NCI-H2196 (cell line): ENCODE results near the gene LRCOL1.

ENCODE experiments used
- DNase-seq: peaks from one replicate; lab custom pipeline; 2025; ENCODE audit not compliant: unreplicated experiment; lab: John Stamatoyannopoulos, UW

LRCOL1 gene

GRCh38 chr12:132619386-132620112 is 9.2 kb upstream of the LRCOL1 start:
- no peak for DNase-seq

GRCh38 chr12:132619071-132619385 is 8.6 kb upstream of the LRCOL1 start:
- no peak for DNase-seq

- no peak for DNase-seq
These were observed 8.3 kb upstream of the LRCOL1 start, which contains the start of gene P2RX2 for GRCh38 chr12:132618683-132619043. Gene P2RX2, plus strand, starts transcription at chr12:132618776. Its CDS starts 41 bp downstream, at chr12:132618817.

GRCh38 chr12:132617822-132618682 is 7.7 kb upstream of the LRCOL1 start:
- no peak for DNase-seq

GRCh38 chr12:132617135-132617701 is 6.8 kb upstream of the LRCOL1 start:
- DNase-seq = no peak

GRCh38 chr12:132615579-132616038 is 5.2 kb upstream of the LRCOL1 start:
- no peak for DNase-seq

- peak; percentile 84 for DNase-seq
These were observed 4.6 kb upstream of the LRCOL1 start for GRCh38 chr12:132614861-132615578.

- DNase-seq = no peak
These were observed 3.6 kb upstream of the LRCOL1 start for GRCh38 chr12:132614029-132614428.

GRCh38 chr12:132611620-132612019 is 1.2 kb upstream of the LRCOL1 start:
- DNase-seq = no peak

- DNase-seq = no peak
These were observed 652 bp upstream of the LRCOL1 start for GRCh38 chr12:132610866-132611602.

GRCh38 chr12:132608231-132609171 is 1.9 kb downstream of the LRCOL1 start:
- no peak for DNase-seq

GRCh38 chr12:132606927-132607326 is 3.5 kb downstream of the LRCOL1 start:
- no peak for DNase-seq

GRCh38 chr12:132606466-132606865 is 3.9 kb downstream of the LRCOL1 start:
- DNase-seq = no peak

GRCh38 chr12:132605892-132606291 is 4.5 kb downstream of the LRCOL1 start:
- DNase-seq = no peak

- DNase-seq = no peak
These were observed 5.5 kb downstream of the LRCOL1 start for GRCh38 chr12:132604668-132605441.

GRCh38 chr12:132604151-132604618 is 6.2 kb downstream of the LRCOL1 start:
- no peak for DNase-seq

- DNase-seq = no peak
These were observed 6.9 kb downstream of the LRCOL1 start for GRCh38 chr12:132603240-132604150.
